Stimulated activated CD4-positive, alpha-beta T cell treated with anti-CD3 and anti-CD28 coated beads, TNF-alpha, amount 100 ng/mL, for 48 hours (primary cell): ENCODE data around the gene MBTPS1.

Experiments
- DNase-seq, 3 donors: peaks; one replicate each; pipeline ENCODE4 v3.0.0-alpha.2; 2020; ENCODE audit warnings: low read depth in 3 of 3

The MBTPS1 gene

DNA sequence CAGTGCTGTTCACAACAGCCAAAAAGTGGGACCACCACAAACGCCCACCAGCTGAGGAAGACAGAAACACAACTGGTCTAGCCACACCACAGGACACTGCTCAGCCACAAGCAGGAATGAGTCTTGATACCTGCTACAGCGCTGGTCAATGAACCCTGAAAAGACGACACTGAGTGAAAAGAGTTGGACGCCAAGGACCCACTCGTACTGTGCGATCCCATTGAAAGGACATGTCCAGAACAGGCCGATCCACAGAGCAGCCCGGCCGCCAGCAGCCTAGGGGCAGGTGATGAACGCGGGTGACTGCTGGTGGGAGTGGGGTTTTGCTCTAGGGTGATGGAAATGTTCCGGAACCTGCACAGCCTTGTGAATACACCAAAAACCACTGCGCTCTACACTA, 63.5 kb downstream of the MBTPS1 start:
- DNase-seq = no peak

DNA sequence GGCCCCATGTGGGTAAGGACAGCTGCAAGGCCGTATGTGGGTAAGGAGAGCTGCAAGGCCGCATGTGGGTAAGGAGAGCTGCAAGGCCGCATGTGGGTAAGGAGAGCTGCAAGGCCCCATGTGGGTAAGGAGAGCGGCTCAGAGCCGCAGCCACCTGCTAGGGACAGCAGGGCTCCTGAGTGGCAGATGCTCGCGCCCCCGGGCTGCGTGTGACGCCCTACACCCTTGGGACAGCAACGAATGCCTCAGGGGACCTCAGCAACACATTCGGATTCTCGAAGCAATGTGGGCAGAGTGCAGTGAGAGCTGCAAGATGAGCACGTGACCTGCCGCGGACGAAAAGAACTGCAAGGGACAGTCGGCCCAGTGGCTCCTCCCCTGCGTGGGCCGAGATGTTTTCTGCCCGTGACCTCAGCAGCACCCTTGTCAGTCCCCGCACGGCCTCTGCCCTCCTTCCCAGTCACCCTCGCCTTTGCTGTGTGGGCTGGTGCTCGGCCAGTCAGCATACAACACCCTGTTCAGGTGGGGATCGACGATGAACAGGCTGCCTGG, 64.6 kb downstream of the MBTPS1 start:
- no peak for DNase-seq

DNA sequence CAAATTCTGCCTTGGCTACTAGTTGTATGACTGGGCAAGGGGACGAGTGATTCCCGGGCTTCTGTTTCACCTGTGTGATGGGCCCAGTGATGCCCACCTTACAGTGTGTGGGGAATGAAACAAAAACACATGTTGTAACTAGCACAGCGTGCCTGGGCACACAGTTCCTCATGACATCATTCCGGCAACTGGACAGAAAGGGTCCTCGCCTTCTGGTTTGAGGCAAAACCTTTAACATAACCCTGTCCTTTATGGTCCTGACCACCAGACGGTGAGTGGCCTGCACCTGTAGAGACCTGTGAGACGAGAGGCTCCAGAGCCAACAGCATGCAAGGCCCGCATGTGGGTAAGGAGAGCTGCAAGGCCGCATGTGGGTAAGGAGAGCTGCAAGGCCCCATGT, 66.4 kb downstream of the MBTPS1 start:
- DNase-seq = no peak

DNA sequence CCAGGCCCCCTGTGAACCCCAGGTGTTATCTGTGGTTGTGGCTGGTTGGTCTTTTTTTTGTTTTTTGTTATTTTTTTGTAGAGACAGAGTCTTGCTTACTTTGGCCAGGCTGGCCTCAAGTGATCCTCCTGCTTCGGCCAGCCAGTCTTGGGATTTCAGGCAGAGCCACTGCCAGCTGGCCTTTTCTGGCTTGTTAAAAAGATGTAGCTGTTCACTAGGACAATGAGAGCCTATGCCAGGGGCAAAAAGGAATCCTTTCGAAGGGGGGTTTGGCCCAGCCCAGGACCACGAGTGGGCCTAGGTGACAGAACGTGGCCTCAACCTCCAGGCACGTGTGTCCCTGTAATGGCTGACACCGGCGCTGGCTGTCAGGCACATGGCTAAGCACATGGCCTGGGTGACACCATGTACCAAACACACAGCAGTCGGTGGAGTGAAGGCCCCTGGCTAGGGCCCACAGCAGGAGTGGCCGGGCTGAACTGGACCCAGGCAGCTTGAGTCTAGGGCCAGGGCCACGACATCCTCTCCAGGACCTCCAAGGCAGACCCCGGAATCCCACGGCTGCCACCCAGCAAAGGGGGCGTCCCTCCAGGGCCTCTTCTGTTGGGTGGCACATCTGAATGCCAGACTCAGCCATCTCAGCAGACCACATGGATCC, 67.2 kb downstream of the MBTPS1 start:
- DNase-seq = no peak

DNA sequence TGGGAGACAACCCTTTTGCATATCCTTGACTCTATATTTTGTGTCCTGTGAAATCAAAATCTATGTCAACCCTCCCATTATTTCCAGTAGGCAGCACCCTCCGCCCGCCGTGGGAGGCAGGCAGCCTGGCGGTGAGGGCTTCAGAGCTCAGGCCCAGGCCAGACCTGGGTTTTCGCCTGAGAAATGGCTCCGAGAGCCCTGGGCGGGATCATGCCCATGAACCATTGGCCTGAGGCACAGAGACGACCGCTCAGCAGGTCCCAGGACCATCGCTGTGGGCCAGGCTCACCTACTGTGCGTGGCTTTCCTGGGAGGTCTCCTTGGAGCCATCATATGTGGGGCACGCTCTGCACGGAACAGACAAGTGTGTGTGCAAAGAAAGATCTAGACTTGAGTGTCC, 67.9 kb downstream of the MBTPS1 start:
- no peak for DNase-seq

DNA sequence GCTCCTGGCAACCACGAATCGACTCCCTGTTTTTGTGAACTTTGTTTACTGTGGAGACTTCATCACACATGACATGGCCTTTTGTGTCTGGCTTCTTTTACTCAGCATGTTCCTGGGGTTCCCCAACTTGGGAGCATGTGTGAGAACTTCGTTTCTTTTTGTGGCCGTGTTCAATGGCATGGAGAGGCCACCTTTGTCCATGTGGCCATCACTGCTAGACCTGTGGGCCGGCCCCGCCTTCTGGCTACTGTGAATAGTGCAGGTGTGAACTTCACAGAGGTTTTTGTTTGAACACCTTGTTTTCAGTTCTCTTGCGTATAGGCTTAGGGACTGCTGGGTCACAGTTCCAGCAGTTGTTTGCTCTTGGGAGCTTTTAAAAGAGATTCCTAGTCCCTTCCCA, 68.5 kb downstream of the MBTPS1 start:
- DNase-seq = no peak

DNA sequence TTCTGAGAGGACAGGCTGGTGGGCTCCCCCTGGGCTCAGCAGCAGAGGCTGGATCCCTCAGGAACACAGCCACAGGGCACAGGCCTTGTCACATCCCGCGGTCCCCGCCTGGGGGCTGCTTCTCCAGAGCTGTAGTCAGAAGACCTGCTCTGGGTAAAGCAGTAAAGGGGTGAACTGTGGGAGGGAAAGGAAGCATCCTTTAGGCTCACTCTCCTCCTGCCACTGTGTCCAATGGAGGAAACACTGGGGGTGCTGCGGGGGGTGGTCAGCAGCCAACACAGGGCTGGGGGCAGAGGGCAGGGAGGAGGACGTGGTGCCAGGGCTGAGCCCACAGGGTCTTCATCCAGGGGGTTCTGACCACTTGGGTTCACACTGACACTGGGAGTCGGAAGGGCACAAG, 69.1 kb downstream of the MBTPS1 start:
- DNase-seq = no peak

DNA sequence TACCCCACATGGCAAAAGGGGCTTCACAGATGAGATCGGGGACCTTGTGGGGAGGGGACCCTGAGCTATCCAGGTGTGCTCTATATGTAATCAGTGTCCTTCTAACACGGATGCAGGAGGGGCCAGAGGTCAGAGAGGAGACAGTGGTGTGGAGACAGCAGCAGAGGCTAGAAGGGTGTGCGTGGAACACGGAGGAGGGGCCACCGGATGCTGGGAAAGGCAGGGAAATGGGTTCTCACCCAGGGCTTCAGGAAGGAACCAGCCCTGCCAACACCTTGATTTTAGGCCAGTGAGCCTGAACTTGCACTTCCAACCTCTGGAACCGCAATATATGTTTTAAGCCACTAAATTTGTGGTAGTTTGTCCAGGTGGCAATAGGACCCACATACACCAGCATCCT, 69.5 kb downstream of the MBTPS1 start:
- DNase-seq = no peak

DNA sequence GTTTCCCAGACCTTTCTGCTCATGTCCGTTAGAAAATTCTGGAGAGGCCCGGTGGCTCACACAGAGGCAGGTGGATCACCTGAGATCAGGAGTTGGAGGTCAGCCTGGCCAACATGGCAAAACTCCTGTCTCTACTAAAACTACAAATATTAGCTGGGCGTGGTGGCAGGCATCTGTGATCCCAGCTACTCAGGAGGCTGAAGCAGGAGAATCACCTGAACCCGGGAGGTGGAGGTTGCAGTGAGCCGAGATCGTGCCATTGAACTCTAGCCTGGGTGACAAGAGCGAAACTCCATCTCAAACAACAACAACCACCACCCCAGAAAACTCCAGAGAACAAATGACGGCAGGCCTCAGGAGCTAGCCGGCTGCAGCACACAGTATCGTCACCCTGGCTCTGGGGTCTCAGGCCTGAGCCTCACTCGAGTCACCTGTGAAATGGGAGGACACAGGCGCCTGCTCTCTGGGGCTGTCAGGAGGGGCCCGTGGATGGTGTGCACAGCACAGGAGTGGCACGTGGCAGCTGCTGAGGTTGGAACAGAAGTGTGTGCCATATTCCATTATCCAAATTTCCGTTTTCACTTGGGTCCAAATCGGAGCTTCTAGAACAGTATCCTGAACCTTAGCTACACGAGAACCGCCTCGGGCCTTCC, 70.8 kb downstream of the MBTPS1 start:
- DNase-seq = no peak

DNA sequence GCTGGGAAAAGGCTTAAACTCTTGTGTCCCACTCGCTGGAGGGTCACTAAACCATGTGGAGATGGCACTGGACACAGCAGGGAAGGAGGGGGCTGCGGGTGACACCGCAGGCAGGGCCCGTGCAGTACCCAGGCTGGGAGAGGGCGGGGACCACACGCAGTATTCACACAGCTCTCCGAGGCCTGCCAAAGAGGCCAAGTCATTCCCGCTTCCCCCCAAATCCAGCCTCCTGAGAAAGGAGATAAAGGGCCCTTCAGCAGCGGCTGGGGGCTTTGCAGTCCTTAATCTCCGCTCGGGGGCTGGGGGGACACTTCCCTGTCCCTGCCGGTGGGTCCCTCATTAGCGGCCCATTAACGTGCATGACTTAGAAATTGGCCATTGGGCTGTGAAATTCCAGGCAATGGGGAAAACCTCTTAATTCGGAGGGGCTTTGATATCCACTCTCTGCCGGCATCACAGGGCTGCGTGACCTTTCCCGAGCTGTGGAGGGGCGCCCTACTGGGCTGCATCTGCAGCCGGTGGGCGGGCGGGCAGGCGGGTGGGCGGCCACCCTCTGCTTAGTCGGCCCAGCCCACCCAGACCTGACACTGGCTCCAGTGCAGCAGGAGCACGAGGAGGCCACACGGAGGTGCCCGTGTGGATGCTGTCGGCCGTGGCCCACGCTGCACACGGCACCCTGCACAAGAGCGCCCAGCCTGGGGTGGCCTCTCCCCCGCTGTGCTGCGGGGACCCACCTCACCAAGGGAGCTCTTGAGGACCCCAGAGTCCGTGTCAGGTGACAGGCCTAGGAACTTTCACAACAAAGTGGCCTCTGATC, 71.5 kb downstream of the MBTPS1 start:
- DNase-seq = no peak

DNA sequence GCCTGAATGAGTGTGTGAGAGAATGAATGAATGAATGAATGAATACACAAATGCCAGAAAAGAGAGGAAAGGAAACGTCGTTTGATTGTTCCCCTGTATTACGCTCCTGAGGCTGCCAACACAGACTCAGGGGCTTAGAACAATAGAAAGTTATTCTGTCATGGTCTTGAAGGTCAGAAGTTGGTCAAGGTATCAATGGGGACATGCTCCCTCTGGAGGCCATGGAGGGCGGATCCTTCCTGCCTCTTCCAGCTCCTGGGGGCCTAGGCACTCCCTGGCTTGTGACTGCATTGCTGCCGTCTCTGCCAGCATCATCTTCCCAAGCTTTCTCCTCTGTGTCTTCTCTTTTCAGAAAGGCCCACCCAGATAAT, 72.6 kb downstream of the MBTPS1 start:
- DNase-seq = no peak

DNA sequence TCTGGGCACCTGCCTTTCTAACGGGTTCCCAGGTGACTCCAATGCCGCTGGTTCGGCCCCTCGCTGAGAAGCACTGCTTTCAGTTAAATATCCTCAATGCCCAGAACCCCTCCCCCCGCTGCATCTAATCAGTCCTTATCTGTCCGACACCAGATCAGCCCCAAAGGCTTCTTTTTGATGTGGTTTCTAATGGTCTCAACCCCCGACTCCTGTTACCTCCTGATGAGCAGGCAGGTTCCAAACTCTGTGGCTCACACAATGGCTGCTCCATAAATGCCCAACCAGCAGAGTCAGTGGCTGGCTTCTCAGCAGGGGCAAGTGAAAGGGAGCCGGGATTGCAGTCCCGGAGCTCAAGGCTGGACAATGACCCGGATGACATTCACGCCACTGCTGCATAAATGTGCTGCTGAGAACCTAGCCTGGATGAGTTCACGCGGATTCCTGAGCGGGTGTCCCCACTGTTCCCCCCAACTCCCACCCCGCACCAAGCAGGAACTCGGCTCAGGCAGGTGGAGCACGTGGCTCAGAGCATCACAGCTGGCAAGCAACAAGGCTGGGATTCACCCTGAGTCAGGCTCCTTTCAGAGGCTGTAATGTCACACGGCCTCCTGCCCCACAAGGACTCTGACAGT, 73.1 kb downstream of the MBTPS1 start:
- no peak for DNase-seq

DNA sequence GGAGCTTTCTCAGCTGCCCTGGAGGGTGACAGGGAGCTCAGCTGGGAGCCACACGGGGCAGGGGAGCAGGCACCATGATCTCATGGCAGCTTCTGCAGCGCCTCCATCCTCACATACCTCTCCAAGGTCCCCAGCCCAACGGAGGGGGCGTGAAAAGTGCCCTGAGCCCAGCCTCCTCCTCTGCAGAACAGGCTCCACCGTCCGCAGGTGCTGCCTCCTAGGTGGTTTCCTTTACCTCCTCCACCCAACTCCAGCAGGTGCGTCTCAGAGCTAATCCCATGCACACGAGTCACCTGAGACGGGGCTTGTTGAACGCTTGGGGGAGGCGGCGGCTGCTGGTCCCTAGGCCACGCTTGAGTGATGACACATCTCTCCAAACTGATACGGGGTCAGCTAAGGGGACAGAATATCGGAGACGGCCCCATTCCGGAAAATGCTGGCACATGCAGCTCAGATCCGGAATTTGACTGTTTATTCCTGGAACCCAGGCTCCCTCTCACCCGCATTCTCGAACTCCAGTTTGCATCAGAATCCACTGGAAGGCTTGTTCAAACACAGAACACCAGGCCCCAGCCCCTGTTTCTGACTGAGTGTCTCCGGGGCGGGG, 73.8 kb downstream of the MBTPS1 start:
- no peak for DNase-seq

DNA sequence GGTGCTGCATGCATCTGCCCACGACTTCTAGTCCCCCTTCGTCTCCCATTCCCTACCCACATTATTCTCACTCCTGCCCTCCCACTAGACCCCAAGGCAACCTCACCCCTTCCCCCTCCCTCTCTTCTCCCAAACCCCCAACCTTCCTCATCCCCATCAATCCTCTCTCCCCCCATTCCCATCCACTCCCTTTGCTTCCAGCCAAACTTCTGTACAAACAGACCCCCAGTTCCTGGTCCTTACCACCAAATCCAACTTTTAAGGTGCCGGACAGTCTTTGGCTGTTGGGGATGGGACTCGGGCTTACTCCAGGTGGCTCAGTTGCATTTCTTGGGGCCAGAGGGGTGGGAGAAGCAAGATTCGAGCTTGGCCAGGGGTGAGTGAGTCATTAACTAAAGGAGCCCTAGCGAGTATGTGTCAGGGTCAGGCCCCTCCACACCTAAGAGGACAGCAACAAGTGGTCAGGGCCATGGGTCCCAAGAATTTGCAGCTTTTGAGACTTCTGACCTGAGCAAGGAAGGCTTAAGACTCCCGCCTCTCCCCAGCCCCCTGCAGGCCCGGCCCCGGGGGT, 74.3 kb downstream of the MBTPS1 start, which contains the start of gene SLC38A8:
TSS of gene SLC38A8 (minus strand) at position 488 of the 571 bp plus-strand sequence. CDS start 638 bp downstream, outside the sequence.
- DNase-seq = no peak

DNA sequence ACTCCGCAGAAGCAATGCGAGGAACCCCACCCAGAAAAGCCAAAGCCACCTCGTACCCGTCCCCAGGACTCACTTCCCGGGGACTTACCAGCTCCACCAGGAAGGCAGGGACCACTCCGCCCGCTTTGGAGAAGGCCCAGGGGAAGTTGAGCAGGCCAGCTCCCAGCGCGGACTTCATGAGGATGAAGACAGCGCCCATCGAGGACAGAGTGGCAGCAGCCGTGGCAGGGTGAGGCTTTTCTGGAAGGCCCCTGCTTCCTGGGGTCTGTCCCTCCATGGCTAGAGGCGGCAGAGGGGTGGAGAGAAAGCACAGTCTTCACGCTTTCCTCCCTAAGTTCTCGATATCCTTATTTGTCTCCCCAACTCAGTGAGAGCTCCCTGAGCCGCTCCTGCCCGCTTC, 74.9 kb downstream of the MBTPS1 start:
- no peak for DNase-seq

DNA sequence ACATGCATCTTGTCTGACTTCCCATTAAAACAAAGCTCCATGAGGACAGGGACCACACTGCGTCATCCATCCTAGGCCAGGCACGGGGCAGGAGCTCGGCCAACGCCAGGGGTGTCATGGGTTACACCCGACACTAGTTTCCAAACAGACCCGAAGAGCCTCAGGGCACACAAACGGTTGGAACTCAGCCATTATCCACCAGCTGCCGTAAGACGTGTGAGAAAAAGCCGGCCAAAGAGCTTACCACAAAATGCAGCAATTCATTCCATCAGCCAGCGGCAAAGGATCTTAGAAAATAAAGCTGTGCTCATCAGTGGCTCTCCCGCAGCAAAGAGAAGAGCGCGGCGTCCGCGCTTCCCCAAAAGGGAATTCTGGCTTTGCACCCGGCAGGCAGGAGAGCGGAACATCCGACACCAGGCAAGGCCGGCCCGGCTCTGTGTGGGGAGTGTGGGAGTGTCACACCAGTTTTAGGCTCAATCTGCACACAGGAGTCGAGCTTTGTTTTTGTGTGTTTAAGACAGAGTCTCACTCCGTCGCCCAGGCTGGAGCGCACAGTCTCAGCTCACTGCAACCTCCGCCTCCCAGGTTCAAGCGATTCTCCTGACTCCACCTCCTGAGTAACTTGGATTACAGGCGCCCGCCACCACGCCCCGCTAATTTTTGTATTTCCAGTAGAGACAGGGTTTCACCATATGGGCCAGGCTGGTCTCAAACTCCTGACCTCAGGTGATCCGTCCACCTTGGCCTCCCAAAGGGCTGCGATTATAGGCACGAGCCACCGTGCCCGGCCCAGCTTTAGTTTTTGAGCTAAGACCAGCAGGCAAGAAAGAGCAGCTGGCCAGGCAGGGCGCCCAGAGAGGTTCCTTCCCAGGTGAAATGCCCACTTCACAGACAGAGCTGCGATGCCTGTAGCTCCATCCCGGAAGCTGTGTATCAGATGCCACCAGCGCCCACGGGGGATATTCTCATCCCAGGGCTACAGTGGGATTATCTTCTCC, 75.6 kb downstream of the MBTPS1 start:
- no peak for DNase-seq

DNA sequence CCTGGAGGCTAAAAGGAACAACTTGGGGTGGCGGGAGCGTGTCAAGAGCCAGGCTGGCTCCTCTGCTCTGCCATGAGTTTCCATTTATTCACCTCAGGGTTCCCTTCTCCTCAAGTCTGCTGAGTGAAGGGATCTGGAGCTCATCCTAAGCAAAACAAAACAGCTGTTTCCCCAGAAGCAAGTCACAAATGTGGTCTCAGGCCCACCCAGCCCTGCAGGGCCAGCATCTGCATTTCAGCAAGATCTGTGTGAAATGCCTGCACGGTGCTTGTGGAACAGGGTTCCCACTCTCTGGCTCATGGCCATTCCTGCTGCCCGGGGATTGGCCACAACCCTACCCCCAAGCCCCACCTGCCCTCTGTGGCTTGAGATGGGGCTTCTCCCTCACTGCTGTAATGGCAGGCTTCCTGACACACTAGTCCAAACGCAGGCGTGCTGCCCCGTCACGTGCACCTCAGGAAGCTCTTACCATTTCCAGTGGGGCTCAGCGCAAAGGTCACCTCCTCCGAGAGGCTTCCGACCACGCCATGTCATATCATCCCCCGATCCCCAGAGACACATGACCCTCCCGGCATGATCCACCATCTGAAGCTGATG, 76.4 kb downstream of the MBTPS1 start:
- DNase-seq = no peak

DNA sequence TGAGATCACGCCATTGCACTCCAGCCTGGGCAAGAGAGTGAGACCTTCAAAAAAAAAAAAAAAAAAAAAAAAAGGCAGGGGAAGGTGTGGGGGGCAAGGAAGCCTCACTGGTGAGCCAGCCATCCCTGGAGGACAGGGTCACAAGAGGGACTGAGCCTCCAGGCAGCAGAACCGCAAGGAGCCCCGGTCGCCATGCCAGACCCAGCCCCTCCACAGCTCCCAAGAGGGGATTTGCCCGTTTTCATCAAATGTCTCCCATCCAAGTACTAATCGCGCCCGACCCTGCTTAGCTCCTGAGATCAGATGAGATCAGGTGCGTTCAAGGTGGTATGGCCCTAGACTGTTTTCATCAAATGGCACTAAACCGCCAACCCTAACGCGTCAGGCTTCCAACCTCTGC, 77.0 kb downstream of the MBTPS1 start:
- DNase-seq = no peak

DNA sequence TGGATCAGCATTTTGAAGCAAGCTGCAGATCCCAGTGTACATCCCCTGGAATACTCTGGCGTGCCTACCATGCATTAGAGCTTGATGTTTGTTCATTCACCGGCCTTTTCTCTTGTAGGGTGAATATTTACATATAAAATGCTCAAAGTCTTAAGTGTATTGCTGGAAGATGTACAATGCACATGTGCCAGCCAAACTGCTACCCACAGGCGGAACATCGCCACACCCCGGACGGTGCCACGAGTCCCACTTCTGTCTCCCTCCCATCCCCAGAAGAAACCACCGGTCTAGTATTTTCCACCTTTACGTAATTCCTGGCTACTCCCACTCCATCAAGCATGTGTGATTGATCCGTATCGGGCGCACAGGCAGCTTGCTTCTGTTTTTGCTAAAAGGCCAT, 78.3 kb downstream of the MBTPS1 start:
- no peak for DNase-seq

DNA sequence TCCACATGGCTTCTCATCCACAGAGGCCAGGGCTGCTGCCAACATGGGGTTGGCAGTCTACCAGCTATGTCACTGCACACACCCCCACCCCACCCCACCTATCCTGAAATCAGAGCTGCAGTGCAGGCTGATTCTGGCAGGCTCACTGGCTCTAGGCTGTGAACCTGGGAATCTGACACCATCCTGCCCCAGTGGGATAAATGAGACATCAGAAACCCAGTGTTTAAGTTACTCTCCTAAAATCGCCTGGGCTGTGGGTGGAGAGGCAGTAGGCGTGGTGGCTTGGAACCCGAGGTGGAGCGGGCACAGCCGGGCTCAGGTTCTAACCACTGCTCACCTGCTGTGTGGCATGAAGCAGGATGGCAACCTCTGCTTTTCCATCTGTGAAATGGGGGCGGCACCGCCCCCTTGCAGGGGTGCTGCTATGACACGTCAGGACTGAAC, 79.7 kb downstream of the MBTPS1 start:
- no peak for DNase-seq
